IPS-18a (cell line): ENCODE results near the gene SPTBN4.
A peak's percentile ranks its signal among the peaks of the same experiment; 100 is the strongest.
"Not testable (repeated sequence)": the region's sequence is repeated elsewhere in the genome, so short reads cannot be mapped to it uniquely, and the experiment has no call there.

Experiments
- H3K27ac ChIP-seq: one replicate; pipeline ENCODE4 v1.5.1; 2013; ENCODE audit warnings: low read length
- H3K27me3 ChIP-seq: one replicate; pipeline ENCODE4 v1.6.1; 2013; ENCODE audit warnings: mild to moderate bottlenecking, low read length; ENCODE audit not compliant: control insufficient read depth, insufficient read depth
- H3K36me3 ChIP-seq: one replicate; pipeline ENCODE4 v1.6.1; 2013; ENCODE audit warnings: low read depth, low read length; ENCODE audit not compliant: control insufficient read depth
- H3K4me1 ChIP-seq: one replicate; pipeline ENCODE4 v1.6.1; 2013; ENCODE audit warnings: low read depth, low read length; ENCODE audit not compliant: control insufficient read depth
- H3K4me3 ChIP-seq: one replicate; pipeline ENCODE4 v1.5.1; 2013; ENCODE audit warnings: low read length
- H3K9ac ChIP-seq: one replicate; pipeline ENCODE4 v1.6.1; 2013; ENCODE audit warnings: mild to moderate bottlenecking, low read length, moderate library complexity
- H3K9me3 ChIP-seq: one replicate; pipeline ENCODE4 v1.6.1; 2013; ENCODE audit warnings: low read depth, low read length; ENCODE audit not compliant: control insufficient read depth

SPTBN4 gene

DNA sequence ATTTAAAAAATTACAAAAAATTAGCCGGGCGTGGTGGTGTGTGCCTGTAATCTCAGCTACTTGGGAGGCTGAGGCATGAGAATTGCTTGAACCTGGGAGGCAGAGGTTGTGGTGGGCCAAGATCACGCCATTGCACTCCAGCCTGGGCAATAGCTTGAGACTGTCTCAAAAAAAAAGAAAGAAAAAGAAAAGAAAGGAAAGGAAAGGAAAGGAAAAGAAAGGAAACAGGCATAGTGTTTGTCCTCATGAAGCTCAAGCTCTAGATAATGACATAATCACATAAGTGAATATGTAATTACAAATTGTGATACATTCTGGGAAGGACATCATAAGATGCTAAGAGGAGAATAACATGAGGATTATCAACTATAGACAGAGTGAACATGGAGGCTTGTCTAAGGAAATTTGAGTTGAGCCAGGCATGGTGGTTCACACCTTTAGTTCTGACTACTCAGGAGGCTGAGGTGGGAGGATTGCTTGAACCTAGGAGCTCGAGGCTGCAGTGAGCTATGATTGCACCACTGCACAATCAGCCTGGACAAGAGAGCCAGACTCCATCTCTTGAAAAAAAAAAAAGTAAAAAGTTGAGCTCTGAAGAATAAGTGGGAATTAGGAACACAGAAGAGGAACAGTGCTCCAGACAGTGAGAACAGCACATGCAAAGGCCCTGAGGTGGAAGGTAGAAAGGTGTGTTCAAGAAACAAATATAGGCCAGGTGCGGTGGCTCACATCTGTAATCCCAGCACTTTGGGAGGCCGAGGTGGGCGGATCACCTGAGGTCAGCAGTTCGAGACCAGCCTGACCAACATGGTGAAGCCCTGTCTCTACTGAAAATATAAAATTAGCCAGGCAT lies 34.1 kb downstream of the SPTBN4 start:
- H3K27me3 ChIP-seq, H3K9ac ChIP-seq, H3K36me3 ChIP-seq, H3K9me3 ChIP-seq, H3K27ac ChIP-seq, H3K4me1 ChIP-seq, H3K4me3 ChIP-seq: not testable (repeated sequence)

DNA sequence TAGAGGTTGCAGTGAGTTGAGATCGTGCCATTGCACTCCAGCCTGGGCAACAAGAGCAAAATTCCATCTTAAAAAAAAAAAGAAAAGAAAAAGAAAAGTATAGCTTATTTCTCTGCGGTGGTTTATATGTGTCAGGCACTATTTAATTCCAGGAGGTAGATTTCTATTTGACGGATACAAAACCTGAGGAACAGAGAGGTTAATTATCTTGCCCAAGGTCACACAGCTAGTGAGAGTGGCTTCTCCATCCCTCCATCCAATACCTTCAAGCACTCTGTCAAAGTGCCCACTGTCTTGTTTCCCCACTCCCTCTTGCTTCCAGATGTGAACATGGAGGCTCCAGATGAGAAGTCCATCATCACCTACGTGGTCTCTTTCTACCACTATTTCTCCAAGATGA lies 34.8 kb downstream of the SPTBN4 start:
- no peaks in the 10 kb centered on the region for H3K36me3 ChIP-seq
- no peak overlapping the region for H3K9ac ChIP-seq
- no peaks in the 10 kb centered on the region for H3K9me3 ChIP-seq
- H3K4me3 ChIP-seq, result no peak overlapping the region
- H3K27me3 ChIP-seq, result peaks cover 5% of the 10 kb centered on the region
- H3K4me1 ChIP-seq, result no peaks in the 10 kb centered on the region
- no peak overlapping the region for H3K27ac ChIP-seq

DNA sequence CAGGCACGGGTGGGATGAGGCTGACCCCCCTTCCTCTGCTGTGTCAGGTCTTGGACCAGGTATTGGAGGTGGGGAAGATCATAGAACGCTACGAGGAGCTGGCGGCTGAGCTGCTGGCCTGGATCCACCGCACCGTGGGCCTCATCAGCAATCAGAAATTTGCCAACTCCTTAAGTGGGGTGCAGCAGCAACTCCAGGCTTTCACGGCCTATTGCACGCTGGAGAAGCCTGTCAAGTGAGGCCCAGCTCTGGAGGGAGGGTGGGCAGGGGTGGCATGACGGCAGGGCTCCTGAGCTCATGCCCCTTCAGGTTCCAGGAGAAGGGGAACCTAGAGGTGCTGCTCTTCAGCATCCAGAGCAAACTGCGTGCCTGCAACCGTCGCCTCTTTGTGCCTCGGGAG lies 35.3 kb downstream of the SPTBN4 start:
- H3K4me3 ChIP-seq, result no peak overlapping the region
- no peak overlapping the region for H3K27ac ChIP-seq
- no peaks in the 10 kb centered on the region for H3K9me3 ChIP-seq
- no peaks in the 10 kb centered on the region for H3K4me1 ChIP-seq
- no peak overlapping the region for H3K9ac ChIP-seq
- no peaks in the 10 kb centered on the region for H3K36me3 ChIP-seq
- peaks cover 5% of the 10 kb centered on the region for H3K27me3 ChIP-seq

DNA sequence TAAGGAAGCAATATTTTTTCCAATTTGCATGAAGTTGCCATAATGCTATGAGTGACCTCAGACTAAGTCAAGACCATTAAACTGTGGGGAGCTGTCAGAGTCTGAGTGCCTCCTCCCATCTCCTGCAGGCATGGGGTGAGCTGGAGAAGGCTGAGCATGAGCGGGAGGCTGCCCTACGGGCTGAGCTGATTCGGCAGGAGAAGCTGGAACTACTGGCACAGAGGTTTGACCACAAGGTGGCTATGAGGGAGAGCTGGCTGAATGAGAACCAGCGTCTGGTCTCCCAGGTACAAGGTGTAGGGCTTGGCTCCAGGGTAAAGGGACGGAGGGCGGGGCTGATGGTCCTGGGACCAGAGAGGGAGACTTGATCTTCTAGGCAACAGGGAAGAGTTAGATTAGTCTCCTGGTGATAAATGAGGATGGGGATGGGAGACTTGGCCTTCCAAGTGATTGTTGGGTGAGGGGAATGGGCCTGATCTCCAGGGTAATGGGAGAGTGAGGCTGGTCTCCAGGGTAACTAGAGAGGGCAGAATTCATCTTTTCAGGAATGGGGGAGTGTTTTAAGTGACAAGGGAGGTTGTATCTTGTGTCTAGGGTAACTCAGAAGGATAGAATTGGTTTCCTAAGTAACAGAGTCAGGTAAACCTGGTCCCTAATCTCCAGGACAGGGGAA lies 36.0 kb downstream of the SPTBN4 start:
- Histone ChIP-seq H3K4me1 (no peaks in the 10 kb centered on the region), H3K9me3 (no peaks in the 10 kb centered on the region), H3K27me3 (peaks cover 5% of the 10 kb centered on the region), H3K36me3 (no peaks in the 10 kb centered on the region), H3K9ac (no peak overlapping the region), H3K4me3 (no peak overlapping the region), H3K27ac (no peak overlapping the region)

DNA sequence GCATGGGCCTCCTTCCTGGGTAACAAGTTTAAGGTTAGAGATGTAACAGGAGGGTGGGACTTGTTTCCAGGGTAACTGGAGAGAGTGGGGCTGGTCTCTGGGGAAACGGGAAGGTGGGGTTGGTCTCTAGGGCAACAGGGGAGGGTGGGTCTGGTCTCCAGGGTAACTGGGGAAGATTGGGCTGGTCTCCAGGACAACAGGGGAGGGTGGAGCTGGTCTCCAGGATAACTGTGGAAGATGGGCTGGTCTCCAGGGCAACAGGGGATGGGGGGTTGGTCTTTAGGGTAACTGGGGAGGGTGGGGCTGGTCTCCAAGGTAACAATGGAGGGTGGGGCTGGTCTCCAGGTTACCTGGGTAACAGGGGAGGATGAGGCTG lies 36.5 kb downstream of the SPTBN4 start:
- Histone ChIP-seq H3K9ac (no peak overlapping the region), H3K4me3 (no peak overlapping the region), H3K9me3 (no peaks in the 10 kb centered on the region), H3K36me3 (no peaks in the 10 kb centered on the region), H3K27ac (no peak overlapping the region), H3K4me1 (no peaks in the 10 kb centered on the region), H3K27me3 (peaks cover 5% of the 10 kb centered on the region)

DNA sequence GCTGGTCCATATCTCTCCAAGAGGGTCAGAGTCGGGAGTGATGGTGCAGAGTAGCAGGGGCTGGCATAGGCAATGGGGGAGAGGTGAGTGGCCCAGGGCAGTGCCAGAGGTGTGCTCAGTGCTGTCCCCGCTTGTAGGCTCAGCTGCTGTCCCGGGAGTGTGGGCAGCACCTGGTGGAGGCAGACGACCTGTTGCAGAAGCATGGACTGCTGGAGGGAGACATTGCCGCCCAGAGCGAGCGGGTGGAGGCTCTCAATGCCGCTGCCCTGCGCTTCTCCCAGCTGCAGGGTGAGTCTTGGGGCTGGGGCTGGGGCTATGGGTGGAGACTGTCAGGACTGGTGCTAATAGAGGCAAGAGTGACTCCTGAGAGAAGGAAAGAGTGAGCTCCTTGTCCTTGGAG lies 39.3 kb downstream of the SPTBN4 start:
- H3K4me3 ChIP-seq, result no peak overlapping the region
- H3K27me3 ChIP-seq, result peaks cover 18% of the 10 kb centered on the region
- no peak overlapping the region for H3K27ac ChIP-seq
- H3K9me3 ChIP-seq, result no peaks in the 10 kb centered on the region
- H3K9ac ChIP-seq, result no peak overlapping the region
- H3K36me3 ChIP-seq, result no peaks in the 10 kb centered on the region
- no peaks in the 10 kb centered on the region for H3K4me1 ChIP-seq

DNA sequence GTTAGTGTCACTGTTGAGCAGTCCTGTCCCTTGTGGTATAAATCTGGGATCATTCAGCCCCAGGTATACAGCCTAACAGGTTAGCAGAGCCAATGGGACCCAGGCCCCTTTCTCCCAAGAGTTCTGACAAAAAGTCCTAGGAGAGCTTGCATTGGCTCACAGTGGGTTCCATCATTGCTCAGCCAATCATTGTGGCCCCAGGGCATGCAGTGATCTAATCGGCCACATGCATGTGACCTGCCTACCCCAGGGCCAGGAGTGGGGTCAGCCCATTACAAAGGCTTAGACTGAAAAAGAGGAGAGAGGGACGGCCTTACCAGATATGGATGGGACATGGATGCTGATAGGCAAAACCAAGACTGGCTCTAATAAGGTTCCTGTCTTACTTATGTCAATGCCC lies 41.1 kb downstream of the SPTBN4 start:
- Histone ChIP-seq H3K27ac (no peak overlapping the region), H3K9ac (no peak overlapping the region), H3K4me3 (no peak overlapping the region), H3K4me1 (no peaks in the 10 kb centered on the region), H3K36me3 (no peaks in the 10 kb centered on the region), H3K9me3 (no peaks in the 10 kb centered on the region), H3K27me3 (peaks cover 36% of the 10 kb centered on the region)

DNA sequence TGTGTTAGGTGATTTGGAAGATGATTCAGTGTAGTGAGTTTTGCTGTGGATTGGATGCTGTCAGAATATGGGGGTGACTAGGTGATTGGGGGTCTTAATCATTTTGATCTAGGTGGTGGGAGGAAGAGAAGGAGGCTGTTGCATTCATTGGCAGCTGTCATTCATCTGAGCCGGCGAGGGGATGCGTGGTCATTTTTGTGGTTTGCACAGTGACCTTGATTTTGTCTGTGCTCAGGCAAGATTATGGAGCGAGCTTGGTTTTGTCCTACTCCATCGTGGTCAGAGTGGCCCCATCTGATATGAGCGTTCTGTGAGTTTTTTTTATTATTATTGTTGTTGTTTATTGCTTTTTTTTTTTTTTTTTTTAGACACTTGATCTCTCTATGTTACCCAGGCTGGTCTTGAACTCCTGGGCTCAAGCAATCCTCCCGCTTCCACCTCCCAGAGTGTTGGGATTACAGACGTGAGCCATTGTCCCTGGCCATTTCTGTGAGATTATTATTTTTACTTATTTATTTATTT lies 42.0 kb downstream of the SPTBN4 start:
- H3K9me3 ChIP-seq, result no peaks in the 10 kb centered on the region
- peaks cover 45% of the 10 kb centered on the region for H3K27me3 ChIP-seq
- no peak overlapping the region for H3K27ac ChIP-seq
- no peaks in the 10 kb centered on the region for H3K4me1 ChIP-seq
- H3K36me3 ChIP-seq, result no peaks in the 10 kb centered on the region
- H3K9ac ChIP-seq, result no peak overlapping the region
- no peak overlapping the region for H3K4me3 ChIP-seq

DNA sequence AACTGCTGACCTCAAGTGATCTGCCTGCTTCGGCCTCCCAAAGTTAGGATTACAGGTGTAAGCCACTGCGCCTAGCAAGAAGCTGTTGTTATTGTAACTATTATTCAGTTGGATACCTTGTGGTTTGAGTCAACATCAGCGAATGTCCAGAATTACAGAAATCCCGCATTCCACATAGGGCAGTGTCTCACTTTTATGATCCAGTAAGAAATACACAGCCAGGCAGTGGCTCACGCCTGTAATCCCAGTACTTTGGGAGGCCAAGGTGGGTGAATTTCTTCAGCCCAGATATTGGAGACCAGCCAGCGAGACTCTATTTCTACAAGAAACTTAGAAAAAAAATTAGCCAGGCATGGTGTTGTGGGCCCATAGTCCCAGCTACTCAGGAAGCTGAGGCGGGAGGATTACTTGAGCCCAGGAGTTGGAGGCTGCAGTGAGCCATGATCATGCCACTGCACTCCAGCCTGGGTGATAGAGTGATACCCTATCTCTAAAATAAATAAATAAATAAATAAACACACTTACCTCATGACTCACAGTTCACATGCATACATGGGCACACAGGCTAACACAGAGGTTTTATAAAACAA lies 43.8 kb downstream of the SPTBN4 start:
- Histone ChIP-seq H3K27ac (no peak overlapping the region), H3K4me3 (no peak overlapping the region), H3K27me3 (peaks cover 62% of the 10 kb centered on the region), H3K4me1 (no peaks in the 10 kb centered on the region), H3K36me3 (no peaks in the 10 kb centered on the region), H3K9me3 (no peaks in the 10 kb centered on the region), H3K9ac (no peak overlapping the region)

DNA sequence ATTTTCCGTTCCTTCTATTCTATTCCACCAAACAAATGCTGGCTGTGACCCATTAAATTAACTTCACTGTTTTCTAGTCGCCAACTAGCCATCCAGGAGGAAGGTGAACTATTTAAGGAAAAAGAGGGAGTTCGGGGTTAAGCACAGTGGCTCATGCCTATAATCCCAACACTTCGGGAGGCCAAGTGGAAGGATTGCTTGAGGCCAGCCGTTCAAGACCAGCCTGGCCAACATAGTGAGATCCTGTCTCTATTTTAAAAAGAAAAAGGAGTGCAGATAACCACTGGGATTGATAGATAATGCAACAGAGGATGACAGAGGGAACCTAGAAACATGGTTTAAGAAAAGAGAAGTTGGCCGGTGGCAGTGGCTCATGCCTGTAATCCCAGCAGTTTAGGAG lies 44.7 kb downstream of the SPTBN4 start:
- Histone ChIP-seq H3K4me1 (no peaks in the 10 kb centered on the region), H3K4me3 (no peak overlapping the region), H3K9ac (no peak overlapping the region), H3K36me3 (no peaks in the 10 kb centered on the region), H3K9me3 (no peaks in the 10 kb centered on the region), H3K27ac (no peak overlapping the region), H3K27me3 (peaks cover 57% of the 10 kb centered on the region)

DNA sequence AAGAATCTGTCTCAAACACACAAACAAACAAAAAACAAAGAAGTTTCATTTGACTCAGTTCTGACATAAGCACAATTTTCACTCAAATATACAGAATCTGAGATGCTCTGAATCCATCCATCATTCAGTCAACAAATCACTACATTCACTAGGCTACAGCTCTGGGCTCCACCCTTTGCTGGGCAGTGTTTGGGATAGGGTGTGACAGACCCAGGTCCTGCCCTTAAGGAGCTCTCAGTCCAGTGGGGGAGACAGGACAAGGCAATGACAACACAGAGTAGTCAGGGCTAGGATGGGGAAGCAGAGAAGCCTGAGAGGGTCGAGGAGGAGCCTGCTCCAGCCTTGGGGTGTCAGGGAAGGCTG lies 45.3 kb downstream of the SPTBN4 start:
- H3K27ac ChIP-seq, result no peak overlapping the region
- no peaks in the 10 kb centered on the region for H3K9me3 ChIP-seq
- peaks cover 62% of the 10 kb centered on the region for H3K27me3 ChIP-seq
- peak overlapping the region; percentile 19 for H3K4me3 ChIP-seq
- H3K9ac ChIP-seq, result no peak overlapping the region
- H3K4me1 ChIP-seq, result no peaks in the 10 kb centered on the region
- H3K36me3 ChIP-seq, result no peaks in the 10 kb centered on the region
